Lung (tissue), 12 donors: Measurements from ENCODE around the gene CACFD1. TPM values are rescaled to one million over a fixed set of nuclear protein-coding genes. Genes with fewer than 3 reads are reported as not detected.

Source experiments
- ATAC-seq: fragments of 200-7000 bp; cut with Tn5 transposase; one replicate; pipeline ENCODE4 v1.9.1; 2020; ENCODE audit warnings: moderate number of reproducible peaks; ENCODE audit not compliant: insufficient read depth, low FRiP score
- DNase-seq, 3 donors: peaks; one replicate each; pipeline ENCODE4 v3.0.0-alpha.2; 2013 to 2017
- H3K27ac ChIP-seq, 2 donors: one replicate each; pipeline ENCODE4 v1.5.1; 2013; ENCODE audit warnings: mild to moderate bottlenecking in 2 of 2, moderate library complexity in 2 of 2, control low read depth in 1 of 2, inconsistent platforms in 1 of 2, low read depth in 1 of 2, low read length in 1 of 2
- H3K27me3 ChIP-seq, 3 donors: one replicate each; pipeline ENCODE4 v1.5.1; 2013; ENCODE audit warnings: low read length in 2 of 3; ENCODE audit not compliant: control insufficient read depth in 3 of 3, insufficient read depth in 3 of 3
- H3K36me3 ChIP-seq, 4 donors: one replicate each; pipeline ENCODE4 v1.5.1; 2013; ENCODE audit warnings: low read length in 4 of 4, mild to moderate bottlenecking in 1 of 4, moderate library complexity in 1 of 4; ENCODE audit not compliant: control insufficient read depth in 4 of 4, insufficient read depth in 4 of 4
- H3K4me1 ChIP-seq, 5 donors: one replicate each; pipeline ENCODE4 v1.5.1; 2013; ENCODE audit warnings: low read length in 5 of 5, mild to moderate bottlenecking in 2 of 5, moderate library complexity in 1 of 5; ENCODE audit not compliant: control insufficient read depth in 5 of 5, insufficient read depth in 5 of 5
- H3K4me3 ChIP-seq: one replicate; pipeline ENCODE4 v1.5.1; 2013; ENCODE audit warnings: mild to moderate bottlenecking, control low read depth, moderate library complexity
- H3K9ac ChIP-seq, 2 donors: one replicate each; pipeline ENCODE4 v1.5.1; 2013; ENCODE audit warnings: low read length in 2 of 2, control low read depth in 1 of 2; ENCODE audit not compliant: insufficient read depth in 1 of 2
- H3K9me3 ChIP-seq, 4 donors: one replicate each; pipeline ENCODE4 v1.5.1; 2013; ENCODE audit warnings: low read length in 3 of 4, mild to moderate bottlenecking in 1 of 4, moderate library complexity in 1 of 4; ENCODE audit not compliant: control insufficient read depth in 4 of 4, insufficient read depth in 3 of 4
- WGBS, 2 donors: extraction: QIAGEN DNeasy Blood & Tissue Kit; methylation state at CpG; one replicate each; pipeline ENCODE4 v1.1.7; 2013; 5-methylcytosine and 5-hydroxymethylcytosine counted together
- polyA plus RNA-seq, 2 donors: library from polyadenylated mRNA; stranded (reverse); fragments of 200-250 nt; gene quantifications; one replicate each; pipeline ENCODE4 v1.2.1, GENCODE V29; 2013
- total RNA-seq, 2 donors: library from RNA; depleted of rRNA in 1 of 2; stranded (reverse); fragments of >200 nt in 1 of 2; gene quantifications; one replicate each; pipeline ENCODE4 v1.2.1, GENCODE V29; 2014 to 2021
- TF ChIP-seq, protein P1 (sequence below): IDR thresholded peaks from 2 replicates; pipeline ENCODE4 v1.5.1; 2012; ENCODE audit warnings: mild to moderate bottlenecking; ENCODE audit errors: control extremely low read depth, extremely low read depth
- donor health status: control.
- donor health status: control.
- donor health status: Bipolar disorder and iron deficiency.
- donor health status: healthy.
- donor health status: DM: yes; HTN: yes; CAD: no.

The CACFD1 gene
- total and polyA plus RNA-seq, 4 donors: 18.7 to 46.1 (median 32.1) TPM

DNA sequence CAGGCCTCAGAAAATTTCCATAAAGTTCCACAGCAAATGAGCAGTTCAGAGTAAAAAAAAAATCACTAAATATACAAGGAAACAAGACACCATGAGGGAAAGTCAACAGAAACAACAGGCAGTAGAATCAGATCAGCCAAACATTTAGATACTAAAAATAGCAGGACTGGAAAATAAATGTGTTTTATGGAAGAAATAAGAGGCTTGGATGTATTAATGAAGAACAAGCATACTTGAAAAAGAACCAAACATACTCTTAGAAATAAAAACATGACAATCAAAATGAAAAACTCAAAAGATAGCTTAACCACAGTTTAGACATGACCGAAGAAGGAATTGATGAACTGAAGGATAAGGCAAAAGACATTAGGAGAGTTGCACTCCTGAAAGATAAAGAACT, 42.3 kb downstream of the CACFD1 start:
- Histone ChIP-seq H3K9ac (no peak overlapping the region), H3K9me3 (peaks cover 0 to 9% (median under 1%) of the 10 kb centered on the region in 4 donors), H3K4me3 (no peak overlapping the region), H3K27ac (no peak overlapping the region), H3K4me1 (peaks cover 0 to 42% (median 16%) of the 10 kb centered on the region in 5 donors), H3K36me3 (no peaks in the 10 kb centered on the region), H3K27me3 (peaks cover 0 to 5% (median 0%) of the 10 kb centered on the region in 3 donors)
- TF ChIP-seq, protein P1, sequence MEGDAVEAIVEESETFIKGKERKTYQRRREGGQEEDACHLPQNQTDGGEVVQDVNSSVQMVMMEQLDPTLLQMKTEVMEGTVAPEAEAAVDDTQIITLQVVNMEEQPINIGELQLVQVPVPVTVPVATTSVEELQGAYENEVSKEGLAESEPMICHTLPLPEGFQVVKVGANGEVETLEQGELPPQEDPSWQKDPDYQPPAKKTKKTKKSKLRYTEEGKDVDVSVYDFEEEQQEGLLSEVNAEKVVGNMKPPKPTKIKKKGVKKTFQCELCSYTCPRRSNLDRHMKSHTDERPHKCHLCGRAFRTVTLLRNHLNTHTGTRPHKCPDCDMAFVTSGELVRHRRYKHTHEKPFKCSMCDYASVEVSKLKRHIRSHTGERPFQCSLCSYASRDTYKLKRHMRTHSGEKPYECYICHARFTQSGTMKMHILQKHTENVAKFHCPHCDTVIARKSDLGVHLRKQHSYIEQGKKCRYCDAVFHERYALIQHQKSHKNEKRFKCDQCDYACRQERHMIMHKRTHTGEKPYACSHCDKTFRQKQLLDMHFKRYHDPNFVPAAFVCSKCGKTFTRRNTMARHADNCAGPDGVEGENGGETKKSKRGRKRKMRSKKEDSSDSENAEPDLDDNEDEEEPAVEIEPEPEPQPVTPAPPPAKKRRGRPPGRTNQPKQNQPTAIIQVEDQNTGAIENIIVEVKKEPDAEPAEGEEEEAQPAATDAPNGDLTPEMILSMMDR: no peak
- WGBS, 2 donors: 95 to 96% methylated on average over 1 of the region's 1 CpG
- ATAC-seq: no peak
- no peak for DNase-seq

DNA sequence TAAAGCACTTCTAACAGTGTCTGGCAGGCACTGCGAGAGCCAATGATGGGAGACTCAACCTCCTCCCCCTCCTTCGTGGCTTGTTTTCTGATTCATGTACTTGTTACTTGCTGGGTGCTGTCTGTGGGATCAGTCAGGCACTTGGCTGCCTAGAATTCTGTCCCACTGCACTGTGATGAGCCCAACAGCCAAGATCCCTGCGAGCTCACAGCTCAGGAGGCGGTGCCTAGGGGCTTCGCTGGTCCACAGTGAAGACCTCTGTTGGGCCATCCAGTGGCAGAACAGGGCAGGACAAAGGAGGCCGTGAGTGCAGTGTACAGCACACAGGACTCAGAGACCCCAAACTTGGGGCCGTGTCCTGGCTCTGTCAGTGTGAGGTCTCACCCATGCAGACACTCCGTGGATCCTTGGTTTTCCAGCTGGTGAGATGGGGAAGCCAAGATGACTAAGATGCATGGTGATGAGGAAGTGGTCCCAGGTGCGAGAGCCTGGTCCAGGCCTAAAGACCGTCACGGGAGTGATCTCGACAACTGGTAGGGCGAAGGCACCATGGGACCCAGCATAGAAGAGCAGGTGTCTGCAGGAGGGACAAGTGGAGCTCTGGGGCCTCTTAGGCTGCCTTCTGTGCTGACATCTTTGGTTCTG, 45.5 kb downstream of the CACFD1 start:
- TF ChIP-seq, protein P1: no peak
- H3K9ac ChIP-seq: no peak overlapping the region
- WGBS, 2 donors: 86 to 87% methylated on average over 13 of the region's 13 CpGs
- DNase-seq (no peak), ATAC-seq (peak; percentile 31)
- peaks cover 0 to 9% (median under 1%) of the 10 kb centered on the region in 4 donors for H3K9me3 ChIP-seq
- H3K27me3 ChIP-seq: no peaks in the 10 kb centered on the region
- no peak overlapping the region for H3K27ac ChIP-seq
- peaks cover 0 to 33% (median 9%) of the 10 kb centered on the region in 5 donors for H3K4me1 ChIP-seq
- H3K4me3 ChIP-seq: no peak overlapping the region
- no peaks in the 10 kb centered on the region for H3K36me3 ChIP-seq

DNA sequence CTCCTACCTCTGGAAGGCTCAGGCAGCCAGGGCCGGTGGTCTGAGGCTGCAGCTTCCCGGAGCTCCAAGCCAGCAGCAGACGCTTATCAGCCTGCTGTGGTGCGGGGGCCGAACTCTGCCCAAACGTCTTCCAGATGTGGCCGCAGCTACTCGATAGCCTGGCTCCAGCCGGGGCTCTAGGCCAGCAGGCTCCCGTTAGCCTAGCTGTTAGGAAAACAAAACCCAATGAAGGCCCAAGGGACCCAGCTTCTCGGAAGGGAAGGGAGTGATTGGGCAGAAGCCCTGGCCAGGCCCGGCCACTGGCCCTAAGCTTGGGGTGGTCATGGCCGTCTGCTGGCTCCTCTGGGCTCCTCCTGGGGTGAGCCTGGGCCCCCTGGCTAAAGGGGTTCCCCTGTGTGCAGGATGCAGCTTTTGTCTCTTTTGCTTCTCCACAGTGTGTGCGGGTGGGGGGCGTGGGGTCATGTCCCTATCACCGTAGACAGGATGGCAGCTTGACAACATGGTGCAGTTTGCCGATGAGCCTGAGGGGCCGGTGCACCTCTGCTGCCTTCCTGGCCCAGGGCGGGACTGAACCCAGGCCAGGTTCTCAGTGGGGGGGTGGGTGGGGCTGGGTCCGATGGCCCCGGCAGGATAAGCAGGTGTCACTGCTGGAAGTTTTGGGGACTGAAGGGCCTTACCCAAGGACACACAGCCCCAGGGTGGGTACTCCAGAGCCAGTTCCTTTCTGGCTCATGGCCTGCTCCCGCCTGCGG, 46.3 kb downstream of the CACFD1 start:
- Histone ChIP-seq H3K27me3 (no peaks in the 10 kb centered on the region), H3K36me3 (no peaks in the 10 kb centered on the region), H3K27ac (no peak overlapping the region), H3K9me3 (peaks cover 0 to 9% (median under 1%) of the 10 kb centered on the region in 4 donors), H3K4me3 (no peak overlapping the region), H3K4me1 (peaks cover 0 to 36% (median 9%) of the 10 kb centered on the region in 5 donors), H3K9ac (no peak overlapping the region)
- ATAC-seq (peak; percentile 29), DNase-seq (peak; percentile 50 to 61 (median 58))
- WGBS, 2 donors: 78 to 87% methylated on average over 21 to 23 of the region's 23 CpGs
- TF ChIP-seq, protein P1: no peak
